ENCODE measurements around the gene MAML3.

GRCh38 chr4:140195806-140196205 lies 41.8 kb upstream of the MAML3 start:
- TF ChIP-seq CTCF (IDR thresholded peaks at IDR 0.05; ENCODE audit: insufficient read depth, low read depth, low read length) (no peak), EZH2 (IDR thresholded peaks at IDR 0.05; ENCODE audit: insufficient read depth, low read length) (no peak)

Measured in astrocyte (in vitro differentiated cells and primary cell).